ENCODE measurements around the gene WDR43.

DNA sequence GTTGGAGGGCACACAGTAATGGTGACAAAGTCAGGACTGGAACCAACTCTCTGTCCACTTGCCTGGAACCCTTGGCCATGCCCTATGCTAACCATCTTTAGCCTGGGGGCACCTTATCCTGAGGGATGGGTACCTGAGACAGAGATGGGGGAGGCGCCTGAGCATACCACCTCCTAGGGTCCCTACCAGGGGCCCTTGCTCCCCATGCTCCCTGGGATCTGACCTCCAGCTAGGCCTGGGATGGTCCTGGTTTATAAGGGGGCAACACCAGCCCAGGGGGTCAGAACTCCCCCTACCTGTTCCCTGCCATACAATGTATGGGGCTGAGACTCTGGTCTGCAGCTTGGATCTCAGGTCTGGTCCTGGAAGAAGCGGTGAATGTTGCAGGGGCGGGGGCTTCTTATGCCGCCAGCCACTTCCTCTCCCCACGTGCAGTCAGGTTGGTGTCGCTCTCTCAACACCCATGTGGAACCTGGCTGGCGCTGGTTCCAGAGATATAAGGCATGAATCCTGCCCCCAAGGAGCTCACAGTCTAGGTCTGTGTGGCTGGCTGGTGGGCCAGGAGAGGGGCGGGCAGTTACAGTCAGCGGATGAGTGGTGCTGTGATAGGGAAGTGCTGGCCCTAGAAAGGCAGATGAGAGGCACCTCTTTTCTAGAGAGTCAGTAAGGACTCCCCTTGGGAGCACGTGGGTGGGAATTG is 82.9 kb downstream of the WDR43 start:
- TF ChIP-seq, protein P1, sequence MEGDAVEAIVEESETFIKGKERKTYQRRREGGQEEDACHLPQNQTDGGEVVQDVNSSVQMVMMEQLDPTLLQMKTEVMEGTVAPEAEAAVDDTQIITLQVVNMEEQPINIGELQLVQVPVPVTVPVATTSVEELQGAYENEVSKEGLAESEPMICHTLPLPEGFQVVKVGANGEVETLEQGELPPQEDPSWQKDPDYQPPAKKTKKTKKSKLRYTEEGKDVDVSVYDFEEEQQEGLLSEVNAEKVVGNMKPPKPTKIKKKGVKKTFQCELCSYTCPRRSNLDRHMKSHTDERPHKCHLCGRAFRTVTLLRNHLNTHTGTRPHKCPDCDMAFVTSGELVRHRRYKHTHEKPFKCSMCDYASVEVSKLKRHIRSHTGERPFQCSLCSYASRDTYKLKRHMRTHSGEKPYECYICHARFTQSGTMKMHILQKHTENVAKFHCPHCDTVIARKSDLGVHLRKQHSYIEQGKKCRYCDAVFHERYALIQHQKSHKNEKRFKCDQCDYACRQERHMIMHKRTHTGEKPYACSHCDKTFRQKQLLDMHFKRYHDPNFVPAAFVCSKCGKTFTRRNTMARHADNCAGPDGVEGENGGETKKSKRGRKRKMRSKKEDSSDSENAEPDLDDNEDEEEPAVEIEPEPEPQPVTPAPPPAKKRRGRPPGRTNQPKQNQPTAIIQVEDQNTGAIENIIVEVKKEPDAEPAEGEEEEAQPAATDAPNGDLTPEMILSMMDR (IDR thresholded peaks at IDR 0.05): no peak
- TF ChIP-seq ZNF416 (CRISPR knock-in tag; IDR thresholded peaks at IDR 0.05): no peak
- no peak for TF ChIP-seq JUN (CRISPR knock-in tag; IDR thresholded peaks at IDR 0.05)
- no peak for TF ChIP-seq CREB1 (CRISPR knock-in tag; IDR thresholded peaks at IDR 0.05)
- TF ChIP-seq ZNF138 (CRISPR knock-in tag; conservative IDR thresholded peaks at IDR 0.05): no peak
- TF ChIP-seq KAT7 (CRISPR knock-in tag; IDR thresholded peaks at IDR 0.05; ENCODE audit: borderline replicate concordance): no peak
- no peak for TF ChIP-seq FOXJ3 (CRISPR knock-in tag; IDR thresholded peaks at IDR 0.05; ENCODE audit: borderline replicate concordance)
- no peak for TF ChIP-seq ZNF121 (CRISPR knock-in tag; IDR thresholded peaks at IDR 0.05)
- no peak for TF ChIP-seq ZNF512 (CRISPR knock-in tag; IDR thresholded peaks at IDR 0.05; ENCODE audit: borderline replicate concordance)
- TF ChIP-seq CREM (CRISPR knock-in tag; IDR thresholded peaks at IDR 0.05): no peak
- no peak for TF ChIP-seq MAX (CRISPR knock-in tag; IDR thresholded peaks at IDR 0.05)
- TF ChIP-seq NR3C1 (CRISPR knock-in tag; conservative IDR thresholded peaks at IDR 0.05; ENCODE audit: low read depth): no peak
- no peak for TF ChIP-seq GABPB1 (CRISPR knock-in tag; IDR thresholded peaks at IDR 0.05)
- TF ChIP-seq, protein P2, sequence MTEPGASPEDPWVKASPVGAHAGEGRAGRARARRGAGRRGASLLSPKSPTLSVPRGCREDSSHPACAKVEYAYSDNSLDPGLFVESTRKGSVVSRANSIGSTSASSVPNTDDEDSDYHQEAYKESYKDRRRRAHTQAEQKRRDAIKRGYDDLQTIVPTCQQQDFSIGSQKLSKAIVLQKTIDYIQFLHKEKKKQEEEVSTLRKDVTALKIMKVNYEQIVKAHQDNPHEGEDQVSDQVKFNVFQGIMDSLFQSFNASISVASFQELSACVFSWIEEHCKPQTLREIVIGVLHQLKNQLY (CRISPR knock-in tag; IDR thresholded peaks at IDR 0.05): no peak

Measured in WTC11 (cell line).